Measurements from ENCODE around the gene CLMN. TPM values are rescaled to one million over a fixed set of nuclear protein-coding genes. Genes with fewer than 3 reads are reported as not detected.

Gene CLMN
- total RNA-seq, 1 donor from 2014 or later, result 25.3 TPM

GRCh38 chr14:95253039-95253630, 66.6 kb downstream of the CLMN start:
- H3K36me3 Mint-ChIP-seq (ENCODE audit: insufficient read depth), result no peaks in the 10 kb centered on the region
- H3K27ac Mint-ChIP-seq, result no peak overlapping the region
- no peaks in the 10 kb centered on the region for H3K9me3 Mint-ChIP-seq (ENCODE audit: low read depth)
- H3K27me3 Mint-ChIP-seq, result no peaks in the 10 kb centered on the region
- no peak for DNase-seq (ENCODE audit: low spot score, unreplicated experiment)
- H3K4me3 Mint-ChIP-seq (ENCODE audit: low read depth), result no peak overlapping the region
- TF ChIP-seq, protein P1, sequence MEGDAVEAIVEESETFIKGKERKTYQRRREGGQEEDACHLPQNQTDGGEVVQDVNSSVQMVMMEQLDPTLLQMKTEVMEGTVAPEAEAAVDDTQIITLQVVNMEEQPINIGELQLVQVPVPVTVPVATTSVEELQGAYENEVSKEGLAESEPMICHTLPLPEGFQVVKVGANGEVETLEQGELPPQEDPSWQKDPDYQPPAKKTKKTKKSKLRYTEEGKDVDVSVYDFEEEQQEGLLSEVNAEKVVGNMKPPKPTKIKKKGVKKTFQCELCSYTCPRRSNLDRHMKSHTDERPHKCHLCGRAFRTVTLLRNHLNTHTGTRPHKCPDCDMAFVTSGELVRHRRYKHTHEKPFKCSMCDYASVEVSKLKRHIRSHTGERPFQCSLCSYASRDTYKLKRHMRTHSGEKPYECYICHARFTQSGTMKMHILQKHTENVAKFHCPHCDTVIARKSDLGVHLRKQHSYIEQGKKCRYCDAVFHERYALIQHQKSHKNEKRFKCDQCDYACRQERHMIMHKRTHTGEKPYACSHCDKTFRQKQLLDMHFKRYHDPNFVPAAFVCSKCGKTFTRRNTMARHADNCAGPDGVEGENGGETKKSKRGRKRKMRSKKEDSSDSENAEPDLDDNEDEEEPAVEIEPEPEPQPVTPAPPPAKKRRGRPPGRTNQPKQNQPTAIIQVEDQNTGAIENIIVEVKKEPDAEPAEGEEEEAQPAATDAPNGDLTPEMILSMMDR (IDR thresholded peaks at IDR 0.05; ENCODE audit: unreplicated experiment), result no peak
- peaks cover 52% of the 10 kb centered on the region for H3K4me1 Mint-ChIP-seq (ENCODE audit: low read depth)

DNA sequence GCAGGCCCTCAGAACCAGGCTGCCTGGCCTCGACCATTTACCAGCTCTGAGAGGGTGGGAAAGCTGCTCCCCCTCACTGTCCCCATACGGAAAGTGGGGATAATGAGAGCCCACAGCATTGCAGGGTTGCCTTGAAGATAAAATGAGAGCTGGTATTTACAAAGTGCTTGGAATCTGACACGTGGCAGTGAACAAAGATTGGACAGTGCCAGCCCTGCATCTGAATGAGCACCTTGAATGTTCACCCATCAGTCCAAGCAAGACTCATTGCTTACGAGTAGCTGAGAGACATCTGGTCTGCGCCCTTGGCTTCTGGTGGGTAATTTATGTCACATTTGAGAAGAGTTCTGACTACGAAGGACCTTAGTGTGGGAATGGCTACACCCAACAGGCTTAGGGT, 67.5 kb downstream of the CLMN start:
- no peak overlapping the region for H3K27ac Mint-ChIP-seq
- DNase-seq (ENCODE audit: low spot score, unreplicated experiment), result no peak
- H3K9me3 Mint-ChIP-seq (ENCODE audit: low read depth), result no peaks in the 10 kb centered on the region

DNA sequence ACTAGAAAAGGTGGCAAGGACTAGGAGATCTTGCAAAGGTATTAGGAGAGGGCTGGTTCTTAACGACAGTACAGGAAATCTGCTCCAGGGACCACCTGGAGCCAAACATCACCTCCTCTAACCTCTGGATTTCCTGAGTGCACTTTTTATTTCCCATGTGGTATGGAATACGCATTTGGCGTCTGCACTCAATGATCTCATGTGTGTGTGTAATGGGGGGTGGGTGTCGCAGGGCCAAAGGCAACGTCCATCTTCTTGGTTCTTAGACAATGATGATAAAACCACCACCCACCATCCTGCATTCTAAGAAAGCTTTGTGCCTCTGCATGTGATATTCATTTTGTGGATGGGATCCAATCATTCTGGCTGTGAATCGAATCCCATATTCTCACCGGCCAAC, 68.8 kb downstream of the CLMN start:
- TF ChIP-seq, protein P1 (IDR thresholded peaks at IDR 0.05; ENCODE audit: unreplicated experiment), result no peak
- H3K4me1 Mint-ChIP-seq (ENCODE audit: low read depth), result peaks cover 48% of the 10 kb centered on the region
- H3K27ac Mint-ChIP-seq, result no peak overlapping the region
- no peak for DNase-seq (ENCODE audit: low spot score, unreplicated experiment)
- no peaks in the 10 kb centered on the region for H3K36me3 Mint-ChIP-seq (ENCODE audit: insufficient read depth)
- no peak overlapping the region for H3K4me3 Mint-ChIP-seq (ENCODE audit: low read depth)
- H3K27me3 Mint-ChIP-seq, result no peaks in the 10 kb centered on the region
- H3K9me3 Mint-ChIP-seq (ENCODE audit: low read depth), result no peaks in the 10 kb centered on the region

More for the DNA sequence above, 67.5 kb downstream of the CLMN start:
- Mint-ChIP-seq H3K4me1 (ENCODE audit: low read depth) (peaks cover 54% of the 10 kb centered on the region), H3K36me3 (ENCODE audit: insufficient read depth) (no peaks in the 10 kb centered on the region), H3K27me3 (no peaks in the 10 kb centered on the region), H3K4me3 (ENCODE audit: low read depth) (no peak overlapping the region)
- TF ChIP-seq, protein P1 (IDR thresholded peaks at IDR 0.05; ENCODE audit: unreplicated experiment), result no peak

GRCh38 chr14:95250140-95250769, 69.5 kb downstream of the CLMN start:
- Mint-ChIP-seq H3K36me3 (ENCODE audit: insufficient read depth) (no peaks in the 10 kb centered on the region), H3K27me3 (no peaks in the 10 kb centered on the region), H3K4me1 (ENCODE audit: low read depth) (peaks cover 42% of the 10 kb centered on the region), H3K4me3 (ENCODE audit: low read depth) (no peak overlapping the region), H3K27ac (peak overlapping the region; percentile 74), H3K9me3 (ENCODE audit: low read depth) (no peaks in the 10 kb centered on the region)
- TF ChIP-seq, protein P1 (IDR thresholded peaks at IDR 0.05; ENCODE audit: unreplicated experiment), result no peak
- no peak for DNase-seq (ENCODE audit: low spot score, unreplicated experiment)

GRCh38 chr14:95248432-95248831, 71.3 kb downstream of the CLMN start:
- Mint-ChIP-seq H3K36me3 (ENCODE audit: insufficient read depth) (no peaks in the 10 kb centered on the region), H3K9me3 (ENCODE audit: low read depth) (no peaks in the 10 kb centered on the region), H3K27me3 (no peaks in the 10 kb centered on the region), H3K4me1 (ENCODE audit: low read depth) (peaks cover 39% of the 10 kb centered on the region), H3K27ac (no peak overlapping the region), H3K4me3 (ENCODE audit: low read depth) (no peak overlapping the region)
- TF ChIP-seq, protein P1 (IDR thresholded peaks at IDR 0.05; ENCODE audit: unreplicated experiment), result no peak
- no peak for DNase-seq (ENCODE audit: low spot score, unreplicated experiment)
